GM12865 (cell line): ENCODE results near the gene TCF4.

ENCODE experiments used
- DNase-seq: peaks from one replicate; pipeline ENCODE4 v3.0.0; 2010; ENCODE audit warnings: low read depth
- H3K4me3 ChIP-seq: 2 replicates; pipeline ENCODE4 v1.5.1; 2011; ENCODE audit warnings: mild to moderate bottlenecking, low read depth, low read length, control low read depth
- TF ChIP-seq, protein P1 (sequence below): IDR thresholded peaks from 2 replicates; pipeline ENCODE4 v1.5.1; 2011; ENCODE audit warnings: low read length, control low read depth, low read depth, inconsistent platforms; ENCODE audit not compliant: insufficient read depth; ENCODE audit errors: missing control alignments

Gene TCF4

DNA sequence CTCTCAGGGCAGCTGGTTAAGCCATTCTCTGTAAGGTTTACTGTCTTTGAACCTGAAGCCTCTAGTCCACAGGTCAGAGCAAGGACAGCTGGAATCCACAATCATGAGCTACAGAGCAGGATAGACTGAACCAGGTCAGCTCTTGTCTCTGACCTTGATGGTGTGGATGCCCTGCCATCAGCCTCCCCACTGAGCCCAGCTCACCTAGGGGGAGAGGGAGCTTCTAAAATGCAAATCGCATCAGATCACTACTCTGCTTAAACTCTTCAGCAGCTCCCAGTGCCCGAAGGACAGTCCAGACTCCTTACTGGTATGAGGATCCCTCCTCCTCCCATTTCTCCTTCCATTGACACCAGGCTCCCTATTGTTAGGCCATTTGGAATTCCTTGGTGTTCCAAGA is 373.5 kb downstream of the TCF4 start:
- TF ChIP-seq, protein P1, sequence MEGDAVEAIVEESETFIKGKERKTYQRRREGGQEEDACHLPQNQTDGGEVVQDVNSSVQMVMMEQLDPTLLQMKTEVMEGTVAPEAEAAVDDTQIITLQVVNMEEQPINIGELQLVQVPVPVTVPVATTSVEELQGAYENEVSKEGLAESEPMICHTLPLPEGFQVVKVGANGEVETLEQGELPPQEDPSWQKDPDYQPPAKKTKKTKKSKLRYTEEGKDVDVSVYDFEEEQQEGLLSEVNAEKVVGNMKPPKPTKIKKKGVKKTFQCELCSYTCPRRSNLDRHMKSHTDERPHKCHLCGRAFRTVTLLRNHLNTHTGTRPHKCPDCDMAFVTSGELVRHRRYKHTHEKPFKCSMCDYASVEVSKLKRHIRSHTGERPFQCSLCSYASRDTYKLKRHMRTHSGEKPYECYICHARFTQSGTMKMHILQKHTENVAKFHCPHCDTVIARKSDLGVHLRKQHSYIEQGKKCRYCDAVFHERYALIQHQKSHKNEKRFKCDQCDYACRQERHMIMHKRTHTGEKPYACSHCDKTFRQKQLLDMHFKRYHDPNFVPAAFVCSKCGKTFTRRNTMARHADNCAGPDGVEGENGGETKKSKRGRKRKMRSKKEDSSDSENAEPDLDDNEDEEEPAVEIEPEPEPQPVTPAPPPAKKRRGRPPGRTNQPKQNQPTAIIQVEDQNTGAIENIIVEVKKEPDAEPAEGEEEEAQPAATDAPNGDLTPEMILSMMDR: no peak
- no peak for DNase-seq
- H3K4me3 ChIP-seq: no peak overlapping the region

DNA sequence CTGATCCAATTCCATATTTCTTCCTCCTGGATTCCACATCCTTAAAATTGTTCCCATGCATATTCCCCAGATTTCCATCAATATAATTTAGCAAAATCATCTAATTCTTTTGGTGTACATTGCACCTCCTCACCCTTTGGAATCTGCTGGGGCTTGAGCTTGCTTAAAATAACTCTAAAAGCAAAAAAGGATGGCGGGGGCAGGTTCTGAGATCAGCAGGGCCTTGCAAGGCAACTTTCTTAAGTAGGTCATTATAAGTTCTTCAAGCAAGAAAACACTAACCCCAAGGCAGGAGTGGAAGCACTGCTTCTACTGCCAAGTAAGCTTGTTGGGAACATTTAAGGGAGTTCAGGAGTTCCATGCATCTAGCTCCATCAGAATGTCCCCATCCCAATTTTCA is 374.4 kb downstream of the TCF4 start:
- TF ChIP-seq, protein P1: no peak
- no peak overlapping the region for H3K4me3 ChIP-seq
- DNase-seq: no peak

DNA sequence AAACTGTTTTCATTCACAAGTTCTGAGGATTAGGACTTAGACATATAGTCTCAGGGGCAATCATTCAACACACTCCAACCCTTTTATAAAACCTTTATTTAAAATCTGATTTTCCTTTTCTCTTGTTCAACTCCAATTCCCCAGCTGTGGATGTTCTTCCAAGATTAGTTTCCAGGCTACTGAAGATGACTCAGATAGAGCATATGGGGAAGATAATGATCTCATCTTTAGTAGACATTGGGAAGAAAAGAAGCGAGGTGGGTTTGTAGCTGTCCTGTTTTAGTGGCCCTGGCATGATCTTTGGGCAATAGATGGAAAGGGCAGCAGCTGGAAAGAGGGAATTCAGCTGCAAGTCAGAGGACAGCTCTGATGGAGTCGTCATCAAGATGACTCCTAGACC is 381.1 kb downstream of the TCF4 start:
- no peak for DNase-seq
- no peak overlapping the region for H3K4me3 ChIP-seq
- TF ChIP-seq, protein P1: no peak

DNA sequence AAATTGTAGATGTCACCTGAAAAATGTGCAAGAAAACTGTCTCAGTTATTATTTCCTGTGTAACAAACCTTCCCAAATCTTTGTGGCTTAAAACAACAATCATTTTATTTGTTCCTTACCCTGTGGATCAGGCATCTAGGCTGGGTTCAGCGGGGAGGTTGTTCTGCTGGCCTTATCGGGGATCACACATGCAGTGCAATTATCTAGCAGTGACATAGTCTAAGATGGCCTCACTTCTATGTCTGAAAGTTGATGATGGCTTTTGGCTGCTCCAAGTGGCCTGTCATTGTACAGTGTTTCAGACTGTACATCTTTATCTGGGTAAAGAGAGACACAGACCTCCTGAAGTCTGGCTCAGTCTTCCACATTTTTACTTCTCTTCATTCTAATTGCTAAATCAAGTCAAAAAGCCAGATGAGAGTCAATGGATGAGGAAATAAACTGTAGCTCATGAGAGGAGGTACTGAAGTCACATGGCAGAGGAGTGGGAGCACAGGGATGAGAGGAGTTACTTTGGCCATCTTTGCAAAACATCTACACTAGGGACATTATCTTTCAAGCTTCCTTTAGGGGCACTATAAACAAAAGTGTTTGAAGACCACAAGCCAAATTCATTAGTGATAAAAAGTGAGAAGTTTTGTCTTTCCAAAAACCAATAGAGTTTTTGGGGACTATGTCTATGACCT is 385.6 kb downstream of the TCF4 start:
- TF ChIP-seq, protein P1: no peak
- no peak for DNase-seq
- no peak overlapping the region for H3K4me3 ChIP-seq

DNA sequence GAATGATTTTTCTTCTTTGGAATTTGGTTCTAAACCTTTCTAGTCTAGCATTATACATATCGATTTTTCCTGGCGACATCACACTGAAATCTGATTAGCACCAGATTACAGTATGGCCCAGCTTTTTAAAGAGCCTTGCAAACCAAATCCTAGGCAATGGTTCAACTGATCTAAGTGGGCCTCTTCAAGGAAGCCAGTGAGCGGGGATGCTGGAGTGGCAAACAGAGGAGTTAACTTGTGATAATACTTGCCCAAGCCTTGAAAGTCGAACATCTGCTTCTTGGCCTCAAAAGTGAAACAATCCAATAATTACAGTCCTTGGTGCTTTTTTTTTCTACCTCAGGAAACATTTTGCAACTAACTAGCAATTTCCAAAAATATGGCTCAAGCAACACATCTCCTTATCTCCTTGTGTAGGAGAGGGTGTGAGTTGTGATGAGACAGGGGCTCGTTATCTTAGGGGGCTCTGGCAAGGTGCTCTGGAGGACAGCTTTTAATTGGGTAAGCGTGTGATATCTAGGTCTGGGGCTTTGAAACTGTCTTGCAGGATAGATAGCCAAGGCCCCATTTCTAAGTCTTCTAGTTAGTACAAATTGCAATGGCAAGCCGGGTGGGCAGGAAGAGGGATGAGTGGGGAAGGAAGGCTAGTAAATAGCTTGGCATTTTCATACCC is 388.6 kb downstream of the TCF4 start:
- no peak overlapping the region for H3K4me3 ChIP-seq
- DNase-seq: no peak
- TF ChIP-seq, protein P1: no peak

DNA sequence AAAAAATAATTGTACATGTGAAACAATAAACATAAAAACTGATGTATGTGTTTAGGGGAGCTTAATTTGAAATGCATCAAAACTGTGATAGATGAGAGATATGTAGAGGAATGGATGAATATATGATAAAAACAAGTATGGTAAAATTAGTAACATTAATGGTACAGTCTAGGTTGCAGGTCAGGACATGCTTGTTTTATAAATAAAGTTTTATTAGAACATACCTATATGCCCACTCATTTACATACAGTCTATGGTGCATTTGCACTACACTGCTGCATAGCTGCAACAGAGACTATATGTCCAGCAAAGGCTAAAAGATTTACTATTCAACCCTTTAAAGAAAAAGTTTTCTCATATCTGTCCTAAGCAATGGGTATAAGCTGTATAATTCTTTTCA is 392.1 kb downstream of the TCF4 start:
- TF ChIP-seq, protein P1: no peak
- H3K4me3 ChIP-seq: no peak overlapping the region
- no peak for DNase-seq

DNA sequence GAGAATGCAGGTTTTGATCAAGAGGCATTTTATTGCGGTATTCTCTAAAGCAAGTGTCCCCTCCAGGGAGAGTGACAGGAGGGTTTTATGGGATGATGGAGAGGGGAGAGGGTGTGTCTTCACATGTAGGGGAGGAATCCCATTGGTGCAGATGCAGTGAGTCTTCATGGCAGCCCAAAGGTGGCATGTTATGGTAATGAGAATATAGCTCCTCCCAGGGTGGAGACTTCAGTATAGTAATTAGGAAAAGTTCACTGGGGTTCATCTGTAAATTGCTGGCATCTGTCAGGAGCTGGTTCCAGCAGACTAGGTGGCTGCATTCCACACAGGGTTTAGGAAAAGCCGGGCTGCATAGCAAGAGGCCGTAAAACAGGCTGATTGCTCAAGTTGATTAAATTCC is 398.0 kb downstream of the TCF4 start:
- H3K4me3 ChIP-seq: no peak overlapping the region
- DNase-seq: no peak
- TF ChIP-seq, protein P1: no peak
